Measurements from ENCODE around the gene STX16. TPM values are rescaled to one million over a fixed set of nuclear protein-coding genes. Genes with fewer than 3 reads are reported as not detected.

STX16 gene
- total RNA-seq, 1 donor from 2014 or later, result 78.8 TPM

GRCh38 chr20:58703765-58704371, 52.8 kb downstream of the STX16 start:
- Mint-ChIP-seq H3K27ac (no peak overlapping the region), H3K36me3 (ENCODE audit: insufficient read depth) (peaks cover 32% of the 10 kb centered on the region), H3K4me3 (ENCODE audit: low read depth) (no peak overlapping the region), H3K4me1 (ENCODE audit: low read depth) (no peaks in the 10 kb centered on the region), H3K9me3 (ENCODE audit: low read depth) (no peaks in the 10 kb centered on the region), H3K27me3 (no peaks in the 10 kb centered on the region)
- DNase-seq (ENCODE audit: low spot score, unreplicated experiment), result no peak
- no peak for TF ChIP-seq CTCF (IDR thresholded peaks at IDR 0.05; ENCODE audit: unreplicated experiment)

- no peak overlapping the region for H3K4me3 Mint-ChIP-seq (ENCODE audit: low read depth)
- H3K9me3 Mint-ChIP-seq (ENCODE audit: low read depth), result no peaks in the 10 kb centered on the region
- no peak overlapping the region for H3K27ac Mint-ChIP-seq
- no peaks in the 10 kb centered on the region for H3K27me3 Mint-ChIP-seq
- no peak for TF ChIP-seq CTCF (IDR thresholded peaks at IDR 0.05; ENCODE audit: unreplicated experiment)
- H3K36me3 Mint-ChIP-seq (ENCODE audit: insufficient read depth), result peaks cover 32% of the 10 kb centered on the region
- no peaks in the 10 kb centered on the region for H3K4me1 Mint-ChIP-seq (ENCODE audit: low read depth)
- no peak for DNase-seq (ENCODE audit: low spot score, unreplicated experiment)
These were observed 54.3 kb downstream of the STX16 start for GRCh38 chr20:58705208-58705926.

GRCh38 chr20:58706150-58706892, 55.2 kb downstream of the STX16 start:
- DNase-seq (ENCODE audit: low spot score, unreplicated experiment), result no peak
- Mint-ChIP-seq H3K36me3 (ENCODE audit: insufficient read depth) (peaks cover 32% of the 10 kb centered on the region), H3K4me1 (ENCODE audit: low read depth) (no peaks in the 10 kb centered on the region), H3K4me3 (ENCODE audit: low read depth) (no peak overlapping the region), H3K9me3 (ENCODE audit: low read depth) (no peaks in the 10 kb centered on the region), H3K27ac (no peak overlapping the region), H3K27me3 (no peaks in the 10 kb centered on the region)
- TF ChIP-seq CTCF (IDR thresholded peaks at IDR 0.05; ENCODE audit: unreplicated experiment), result no peak

- H3K9me3 Mint-ChIP-seq (ENCODE audit: low read depth), result no peaks in the 10 kb centered on the region
- no peaks in the 10 kb centered on the region for H3K27me3 Mint-ChIP-seq
- no peaks in the 10 kb centered on the region for H3K4me1 Mint-ChIP-seq (ENCODE audit: low read depth)
- H3K36me3 Mint-ChIP-seq (ENCODE audit: insufficient read depth), result peaks cover 32% of the 10 kb centered on the region
- no peak for DNase-seq (ENCODE audit: low spot score, unreplicated experiment)
- H3K4me3 Mint-ChIP-seq (ENCODE audit: low read depth), result no peak overlapping the region
- no peak for TF ChIP-seq CTCF (IDR thresholded peaks at IDR 0.05; ENCODE audit: unreplicated experiment)
- no peak overlapping the region for H3K27ac Mint-ChIP-seq
These were observed 56.0 kb downstream of the STX16 start for GRCh38 chr20:58706975-58707681.

- DNase-seq (ENCODE audit: low spot score, unreplicated experiment), result no peak
- Mint-ChIP-seq H3K9me3 (ENCODE audit: low read depth) (no peaks in the 10 kb centered on the region), H3K4me3 (ENCODE audit: low read depth) (no peak overlapping the region), H3K27me3 (no peaks in the 10 kb centered on the region), H3K27ac (no peak overlapping the region), H3K36me3 (ENCODE audit: insufficient read depth) (peaks cover 29% of the 10 kb centered on the region), H3K4me1 (ENCODE audit: low read depth) (no peaks in the 10 kb centered on the region)
- TF ChIP-seq CTCF (IDR thresholded peaks at IDR 0.05; ENCODE audit: unreplicated experiment), result no peak
These were observed 56.7 kb downstream of the STX16 start for GRCh38 chr20:58707770-58708169.
